Measurements from ENCODE around the gene TEX13A.

TEX13A gene

GRCh38 chrX:105220636-105221035 is at the start of gene TEX13A:
Gene TEX13A (minus strand): TSS chrX:105220694. CDS start chrX:105220397, 297 bp downstream.
- Histone ChIP-seq H3K36me3 (no peaks in the 10 kb centered on the region), H3K4me3 (ENCODE audit: low read depth, low read length) (no peak within 1 kb of the TSS), H3K9me3 (ENCODE audit: severe bottlenecking) (no peaks in the 10 kb centered on the region), H3K27me3 (ENCODE audit: insufficient read depth, low read depth, severe bottlenecking) (peaks cover 30% of the 10 kb centered on the region), H3K27ac (no peak within 1 kb of the TSS)
- DNase-seq, result no peak
- no peak for TF ChIP-seq CTCF (IDR thresholded peaks at IDR 0.05; ENCODE audit: low read depth, low read length)

GRCh38 chrX:105269386-105269785 is 48.9 kb upstream of the TEX13A start:
- H3K4me3 ChIP-seq (ENCODE audit: low read depth, low read length), result no peak overlapping the region
- H3K27ac ChIP-seq, result no peak overlapping the region
- no peak for TF ChIP-seq CTCF (IDR thresholded peaks at IDR 0.05; ENCODE audit: low read depth, low read length)
- peaks cover 42% of the 10 kb centered on the region for H3K27me3 ChIP-seq (ENCODE audit: insufficient read depth, low read depth, severe bottlenecking)
- H3K36me3 ChIP-seq, result no peaks in the 10 kb centered on the region
- H3K9me3 ChIP-seq (ENCODE audit: severe bottlenecking), result no peaks in the 10 kb centered on the region
- no peak for DNase-seq

GRCh38 chrX:105267167-105267566 is 46.7 kb upstream of the TEX13A start:
- DNase-seq, result no peak
- Histone ChIP-seq H3K9me3 (ENCODE audit: severe bottlenecking) (no peaks in the 10 kb centered on the region), H3K27ac (no peak overlapping the region), H3K27me3 (ENCODE audit: insufficient read depth, low read depth, severe bottlenecking) (peaks cover 36% of the 10 kb centered on the region), H3K4me3 (ENCODE audit: low read depth, low read length) (no peak overlapping the region), H3K36me3 (no peaks in the 10 kb centered on the region)
- TF ChIP-seq CTCF (IDR thresholded peaks at IDR 0.05; ENCODE audit: low read depth, low read length), result no peak

GRCh38 chrX:105266456-105266855 is 46.0 kb upstream of the TEX13A start:
- H3K4me3 ChIP-seq (ENCODE audit: low read depth, low read length), result no peak overlapping the region
- no peaks in the 10 kb centered on the region for H3K9me3 ChIP-seq (ENCODE audit: severe bottlenecking)
- H3K36me3 ChIP-seq, result no peaks in the 10 kb centered on the region
- H3K27ac ChIP-seq, result no peak overlapping the region
- H3K27me3 ChIP-seq (ENCODE audit: insufficient read depth, low read depth, severe bottlenecking), result peaks cover 36% of the 10 kb centered on the region
- no peak for DNase-seq
- no peak for TF ChIP-seq CTCF (IDR thresholded peaks at IDR 0.05; ENCODE audit: low read depth, low read length)

GRCh38 chrX:105265093-105265492 is 44.6 kb upstream of the TEX13A start:
- no peak overlapping the region for H3K4me3 ChIP-seq (ENCODE audit: low read depth, low read length)
- H3K9me3 ChIP-seq (ENCODE audit: severe bottlenecking), result no peaks in the 10 kb centered on the region
- DNase-seq, result no peak
- H3K27ac ChIP-seq, result no peak overlapping the region
- no peak for TF ChIP-seq CTCF (IDR thresholded peaks at IDR 0.05; ENCODE audit: low read depth, low read length)
- H3K27me3 ChIP-seq (ENCODE audit: insufficient read depth, low read depth, severe bottlenecking), result peaks cover 36% of the 10 kb centered on the region
- no peaks in the 10 kb centered on the region for H3K36me3 ChIP-seq

GRCh38 chrX:105263801-105264200 is 43.3 kb upstream of the TEX13A start:
- DNase-seq, result no peak
- TF ChIP-seq CTCF (IDR thresholded peaks at IDR 0.05; ENCODE audit: low read depth, low read length), result no peak
- no peak overlapping the region for H3K4me3 ChIP-seq (ENCODE audit: low read depth, low read length)
- no peaks in the 10 kb centered on the region for H3K36me3 ChIP-seq
- H3K9me3 ChIP-seq (ENCODE audit: severe bottlenecking), result no peaks in the 10 kb centered on the region
- no peak overlapping the region for H3K27ac ChIP-seq
- peaks cover 33% of the 10 kb centered on the region for H3K27me3 ChIP-seq (ENCODE audit: insufficient read depth, low read depth, severe bottlenecking)
